T-helper 1 cell treated with Interleukin-12 subunit alpha and Interleukin-12 subunit beta and Interleukin-4 antibody, amounts not matched to agents 30 μg/mL and 1 μg/mL, for 36 hours (primary cell): ENCODE data around the gene XPO1.

Experiments
- H3K27ac Mint-ChIP-seq: one replicate; pipeline ENCODE4 v1.8.0; 2021; ENCODE audit warnings: mild to moderate bottlenecking, mixed read lengths
- H3K27me3 Mint-ChIP-seq: one replicate; pipeline ENCODE4 v1.8.0; 2021; ENCODE audit warnings: low read depth, mixed read lengths
- H3K36me3 Mint-ChIP-seq: one replicate; pipeline ENCODE4 v1.8.0; 2021; ENCODE audit warnings: low read depth, mixed read lengths
- H3K4me1 Mint-ChIP-seq: one replicate; pipeline ENCODE4 v1.8.0; 2021; ENCODE audit warnings: low read depth, mixed read lengths
- H3K4me3 Mint-ChIP-seq: one replicate; pipeline ENCODE4 v1.8.0; 2021; ENCODE audit warnings: mild to moderate bottlenecking, moderate library complexity, mixed read lengths
- H3K9me3 Mint-ChIP-seq: one replicate; pipeline ENCODE4 v1.8.0; 2021; ENCODE audit warnings: mixed read lengths

Gene XPO1

GRCh38 chr2:61438670-61439069 is 99.5 kb downstream of the XPO1 start:
- no peak overlapping the region for H3K27ac Mint-ChIP-seq
- no peak overlapping the region for H3K4me3 Mint-ChIP-seq
- H3K4me1 Mint-ChIP-seq: peaks cover 46% of the 10 kb centered on the region
- peaks cover 16% of the 10 kb centered on the region for H3K36me3 Mint-ChIP-seq
- H3K9me3 Mint-ChIP-seq: peaks cover 9% of the 10 kb centered on the region
- no peaks in the 10 kb centered on the region for H3K27me3 Mint-ChIP-seq

DNA sequence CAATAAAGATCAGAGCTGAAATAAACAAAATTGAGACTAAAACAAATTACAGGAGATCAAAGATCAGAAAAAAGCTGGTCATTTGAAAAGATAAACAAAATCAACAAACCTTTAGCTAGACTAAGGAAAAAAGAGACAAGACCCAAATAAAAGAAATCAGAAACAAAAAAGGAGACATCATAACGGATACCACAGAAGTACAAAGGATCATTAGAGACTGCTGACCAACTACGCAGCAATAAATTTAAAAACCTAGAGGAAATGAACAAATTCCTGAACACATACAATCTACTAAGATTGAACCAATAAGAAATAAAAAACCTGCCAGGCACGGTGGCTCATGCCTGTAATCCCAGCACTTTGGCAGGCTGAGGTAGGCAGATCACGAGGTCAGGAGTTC is 101.0 kb downstream of the XPO1 start:
- H3K4me1 Mint-ChIP-seq: peaks cover 43% of the 10 kb centered on the region
- H3K9me3 Mint-ChIP-seq: peaks cover 9% of the 10 kb centered on the region
- no peaks in the 10 kb centered on the region for H3K27me3 Mint-ChIP-seq
- no peak overlapping the region for H3K27ac Mint-ChIP-seq
- no peak overlapping the region for H3K4me3 Mint-ChIP-seq
- peaks cover 10% of the 10 kb centered on the region for H3K36me3 Mint-ChIP-seq

- H3K4me3 Mint-ChIP-seq: peak overlapping the region; percentile 6
- H3K27ac Mint-ChIP-seq: no peak overlapping the region
- peaks cover 41% of the 10 kb centered on the region for H3K4me1 Mint-ChIP-seq
- peaks cover 10% of the 10 kb centered on the region for H3K36me3 Mint-ChIP-seq
- H3K9me3 Mint-ChIP-seq: peaks cover 9% of the 10 kb centered on the region
- no peaks in the 10 kb centered on the region for H3K27me3 Mint-ChIP-seq
Observed at GRCh38 chr2:61436092-61436491, 102.1 kb downstream of the XPO1 start.

GRCh38 chr2:61435291-61435690 is 102.9 kb downstream of the XPO1 start:
- H3K9me3 Mint-ChIP-seq: peaks cover 9% of the 10 kb centered on the region
- peaks cover 41% of the 10 kb centered on the region for H3K4me1 Mint-ChIP-seq
- no peak overlapping the region for H3K4me3 Mint-ChIP-seq
- peaks cover 10% of the 10 kb centered on the region for H3K36me3 Mint-ChIP-seq
- H3K27ac Mint-ChIP-seq: no peak overlapping the region
- no peaks in the 10 kb centered on the region for H3K27me3 Mint-ChIP-seq

DNA sequence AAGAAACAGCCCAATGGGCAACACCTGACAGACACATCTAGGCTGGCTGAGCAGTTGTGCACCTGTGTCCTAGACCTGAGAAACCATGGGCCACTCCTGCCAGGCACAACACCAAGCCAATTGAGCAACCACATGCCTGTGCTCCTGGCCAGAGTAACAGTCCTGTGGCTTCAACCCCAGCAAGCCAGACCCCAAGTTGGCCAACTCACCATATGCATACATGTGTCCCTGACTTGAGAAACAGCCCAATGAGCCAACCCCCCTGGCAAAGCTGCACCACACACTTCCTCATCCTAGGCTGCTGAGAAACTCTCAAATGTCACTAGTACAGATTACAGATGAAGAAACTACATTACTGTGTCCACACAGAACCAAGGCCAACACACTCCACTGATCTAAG is 103.8 kb downstream of the XPO1 start:
- H3K4me3 Mint-ChIP-seq: no peak overlapping the region
- no peaks in the 10 kb centered on the region for H3K27me3 Mint-ChIP-seq
- no peak overlapping the region for H3K27ac Mint-ChIP-seq
- H3K4me1 Mint-ChIP-seq: peaks cover 39% of the 10 kb centered on the region
- peaks cover 10% of the 10 kb centered on the region for H3K36me3 Mint-ChIP-seq
- peaks cover 9% of the 10 kb centered on the region for H3K9me3 Mint-ChIP-seq

DNA sequence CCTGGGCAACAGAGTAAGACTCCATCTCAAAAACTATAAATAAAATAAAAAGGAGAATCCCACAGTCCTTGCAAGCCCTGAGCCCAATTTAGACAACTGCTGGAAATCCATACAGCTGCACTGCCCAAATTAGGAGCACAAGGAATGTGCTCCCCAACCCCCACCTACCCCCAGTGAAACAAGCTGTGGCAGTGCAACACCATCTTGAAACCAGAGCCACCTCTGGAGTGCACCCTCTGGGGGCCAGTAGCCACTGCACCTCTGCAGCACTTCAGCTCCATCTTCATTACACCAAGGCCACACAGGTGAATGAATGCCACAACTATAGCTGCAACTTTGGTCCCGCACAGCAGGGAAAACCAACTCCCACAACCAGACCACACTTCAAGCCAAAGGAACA is 104.5 kb downstream of the XPO1 start:
- H3K27ac Mint-ChIP-seq: no peak overlapping the region
- H3K36me3 Mint-ChIP-seq: peaks cover 7% of the 10 kb centered on the region
- H3K4me3 Mint-ChIP-seq: no peak overlapping the region
- peaks cover 9% of the 10 kb centered on the region for H3K9me3 Mint-ChIP-seq
- H3K27me3 Mint-ChIP-seq: no peaks in the 10 kb centered on the region
- peaks cover 34% of the 10 kb centered on the region for H3K4me1 Mint-ChIP-seq

- peaks cover 31% of the 10 kb centered on the region for H3K4me1 Mint-ChIP-seq
- H3K4me3 Mint-ChIP-seq: no peak overlapping the region
- peaks cover 9% of the 10 kb centered on the region for H3K9me3 Mint-ChIP-seq
- peaks cover 5% of the 10 kb centered on the region for H3K36me3 Mint-ChIP-seq
- no peak overlapping the region for H3K27ac Mint-ChIP-seq
- H3K27me3 Mint-ChIP-seq: no peaks in the 10 kb centered on the region
Observed at GRCh38 chr2:61432990-61433389, 105.2 kb downstream of the XPO1 start.

DNA sequence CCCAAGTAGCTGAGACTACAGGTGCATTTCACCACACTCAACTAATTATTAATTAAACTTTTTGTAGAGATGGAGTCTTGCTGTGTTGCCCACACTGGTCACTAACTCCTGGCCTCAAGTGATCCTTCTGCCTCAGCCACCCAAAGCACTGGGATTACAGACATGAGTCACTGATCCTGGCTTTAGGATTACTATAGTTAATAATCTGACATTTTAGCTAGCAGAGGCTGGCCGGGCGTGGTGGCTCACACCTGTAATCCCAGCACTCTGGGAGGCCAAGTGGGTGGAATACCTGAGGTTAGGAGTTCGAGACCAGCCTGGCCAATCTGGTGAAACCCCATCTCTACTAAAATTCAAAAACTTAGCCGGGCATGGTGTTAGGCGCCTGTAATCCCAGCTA is 106.8 kb downstream of the XPO1 start:
- H3K9me3 Mint-ChIP-seq: peaks cover 2% of the 10 kb centered on the region
- H3K4me3 Mint-ChIP-seq: no peak overlapping the region
- H3K27me3 Mint-ChIP-seq: no peaks in the 10 kb centered on the region
- H3K4me1 Mint-ChIP-seq: peaks cover 33% of the 10 kb centered on the region
- H3K36me3 Mint-ChIP-seq: peaks cover 1% of the 10 kb centered on the region
- no peak overlapping the region for H3K27ac Mint-ChIP-seq
